Fibroblast of skin of back (primary cell): Measurements from ENCODE around the gene DSTN.

Source experiments
- DNase-seq: peaks from one replicate; pipeline ENCODE4 v3.0.0-alpha.2; 2013

The DSTN gene

DNA sequence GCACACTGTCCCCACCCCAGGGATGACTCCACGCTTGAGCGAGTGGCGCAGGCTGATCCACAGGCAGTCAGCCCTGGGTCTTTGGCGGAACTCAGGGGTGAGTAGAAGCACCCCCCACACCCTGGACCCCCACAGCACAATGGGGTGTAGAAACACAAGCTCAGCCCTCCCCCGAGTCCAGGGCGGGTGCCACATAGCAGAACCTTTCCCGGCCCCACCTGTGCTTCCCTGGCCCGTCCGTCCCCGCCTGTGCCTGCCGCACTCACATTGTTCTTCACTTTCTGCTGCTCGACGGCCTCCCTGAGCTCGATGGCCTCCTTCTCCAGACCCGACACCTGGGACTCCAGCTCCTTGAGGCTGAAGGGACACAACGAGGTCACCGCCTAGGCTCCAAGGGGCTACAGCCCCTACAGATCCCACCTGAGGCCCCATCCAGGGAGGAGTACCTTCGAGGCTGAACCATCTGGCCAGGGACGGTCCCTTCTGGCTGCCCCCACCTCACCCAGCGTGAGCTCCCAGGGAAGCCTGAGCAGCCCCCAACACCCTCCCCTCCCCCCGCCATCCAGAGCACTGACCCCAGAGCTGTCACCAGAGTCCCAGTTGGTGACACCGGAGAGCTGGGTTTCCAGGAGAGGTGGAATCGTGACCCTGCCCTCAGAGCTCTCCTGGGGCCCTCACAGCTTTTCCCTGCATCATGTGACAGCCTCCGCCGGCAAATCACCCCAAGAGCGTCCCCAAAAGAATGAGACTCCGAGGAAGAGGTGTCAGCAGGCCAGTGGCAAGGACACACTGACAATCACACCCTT is 55.6 kb downstream of the DSTN start:
- DNase-seq: no peak

- no peak for DNase-seq
Observed at GRCh38 chr20:17626217-17627007, 56.5 kb downstream of the DSTN start.

DNA sequence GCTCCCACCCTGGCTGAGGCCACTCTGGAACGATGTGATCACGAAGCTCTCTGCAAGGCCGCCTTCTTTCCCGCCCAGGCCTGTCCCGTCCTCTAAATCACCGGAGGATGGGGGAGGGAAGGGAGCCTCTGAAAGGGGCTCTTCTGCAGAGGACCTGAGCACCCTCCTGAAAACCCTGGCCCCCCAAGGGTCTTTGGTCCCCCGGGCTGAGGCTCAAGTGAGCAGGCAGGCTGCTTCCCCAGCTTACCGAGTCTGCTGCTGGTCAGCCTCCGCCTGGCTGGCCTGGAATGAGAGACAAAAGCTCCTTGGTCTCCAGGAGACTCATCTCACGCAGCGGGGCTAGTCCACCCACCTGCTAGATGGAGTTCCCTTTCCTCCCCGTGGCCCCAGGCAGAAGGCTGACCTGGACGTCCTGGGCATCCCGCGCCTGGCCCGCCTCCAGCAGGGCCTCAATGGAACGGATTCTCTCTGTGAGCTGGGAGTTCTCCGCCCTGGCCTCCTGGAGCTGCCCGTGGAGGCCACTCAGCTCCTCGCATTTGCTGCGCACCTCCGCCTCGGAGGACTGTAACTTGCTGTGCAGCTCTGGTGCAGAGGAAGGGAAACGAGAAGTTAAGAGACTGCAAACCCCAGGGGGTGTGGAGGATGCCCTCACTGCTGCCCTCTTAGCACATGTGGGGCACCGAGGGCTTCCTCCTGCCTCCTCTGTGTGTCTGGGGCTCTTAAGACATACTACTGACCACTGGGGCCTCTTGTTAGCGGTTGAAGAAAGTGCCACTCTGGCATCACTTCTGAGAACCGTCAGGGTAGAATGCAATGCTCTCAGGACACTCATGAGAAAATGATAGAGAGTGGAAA is 57.5 kb downstream of the DSTN start:
- no peak for DNase-seq

DNA sequence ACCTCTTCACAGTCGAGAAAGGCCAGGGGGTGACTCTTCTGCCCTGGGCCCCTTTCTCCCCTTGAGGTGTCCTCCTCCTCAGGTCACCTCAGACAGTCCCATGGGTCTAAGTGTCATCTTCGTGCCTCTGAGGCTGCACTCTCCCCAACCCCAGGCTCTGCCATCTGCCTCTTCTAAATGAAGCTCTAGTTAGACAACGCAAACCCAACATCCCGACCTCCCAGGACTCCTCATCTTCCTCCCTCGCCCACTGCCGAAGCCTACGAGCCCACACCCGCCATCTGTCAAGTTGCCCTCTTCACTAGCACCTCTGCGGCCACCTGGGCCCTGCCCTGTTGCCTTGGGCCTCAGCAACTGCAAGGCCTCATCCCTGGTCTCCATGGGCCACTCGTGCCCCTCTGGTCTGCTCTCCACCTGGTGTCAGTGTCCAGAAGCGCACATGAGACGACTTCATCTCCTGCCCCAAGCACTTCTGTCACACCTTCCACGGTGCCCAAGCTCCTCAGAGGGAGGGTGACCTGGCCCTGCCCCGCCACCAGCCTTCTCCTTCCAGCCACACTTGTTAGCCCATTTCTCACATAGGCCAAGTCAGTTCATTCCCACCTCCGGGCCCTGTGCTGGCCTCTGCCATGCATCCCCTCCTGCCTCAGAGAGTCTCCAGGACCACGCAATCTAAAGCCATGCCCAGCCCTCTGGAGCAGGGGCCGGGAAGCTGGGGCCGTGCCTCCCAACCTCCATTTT is 58.4 kb downstream of the DSTN start:
- no peak for DNase-seq

GRCh38 chr20:17629025-17629424 is 59.1 kb downstream of the DSTN start:
- no peak for DNase-seq

DNA sequence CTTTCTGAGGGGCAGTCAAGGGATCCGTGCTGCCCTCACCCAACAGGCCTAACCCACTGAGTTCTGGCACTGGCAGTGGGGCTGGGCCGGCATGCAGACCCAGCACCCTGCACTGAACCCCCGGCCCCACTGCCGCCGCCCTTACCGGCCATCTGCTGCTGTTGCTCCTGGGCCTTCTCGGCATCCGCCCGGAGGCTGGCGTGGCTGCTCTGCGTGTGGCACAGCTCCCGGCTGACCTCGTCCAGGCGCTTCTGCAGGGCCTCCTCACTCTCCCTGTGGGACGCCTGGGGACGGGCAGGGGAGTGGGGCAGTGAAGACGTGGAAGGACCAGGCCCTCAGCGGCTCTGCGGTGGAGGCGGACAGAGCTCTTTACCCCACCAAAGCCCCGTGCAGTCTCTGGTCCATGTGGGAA is 59.8 kb downstream of the DSTN start:
- DNase-seq: no peak

DNA sequence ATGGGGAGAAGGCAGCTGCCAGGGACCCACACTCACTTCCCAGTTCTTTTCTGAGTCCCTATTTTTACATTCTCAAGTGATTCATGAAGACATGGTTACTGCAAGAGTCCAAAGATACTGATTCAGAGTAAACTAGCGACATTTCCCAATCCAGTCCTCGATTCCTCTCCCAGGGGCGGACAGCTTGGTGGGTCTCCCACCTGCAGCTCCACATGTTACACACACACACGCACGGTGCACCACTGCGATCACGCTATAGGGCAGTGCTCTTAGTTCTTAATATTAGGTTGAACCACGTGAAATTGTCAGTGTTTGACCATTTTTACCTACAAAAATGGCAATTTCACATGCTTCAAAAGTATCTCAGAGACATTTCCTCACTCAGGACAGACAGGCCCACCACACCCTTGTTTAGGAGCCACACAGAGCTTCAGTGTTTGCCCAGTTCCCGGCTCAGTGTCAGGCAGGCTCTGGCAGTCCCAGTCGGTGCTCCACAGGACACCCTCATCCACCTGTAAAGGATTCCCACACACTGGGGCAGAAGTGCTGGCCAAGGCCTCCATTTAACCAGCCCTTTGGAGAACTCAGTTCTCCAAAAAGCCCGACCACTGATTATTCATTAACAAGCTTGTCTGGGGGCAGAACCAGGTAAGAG is 60.4 kb downstream of the DSTN start:
- no peak for DNase-seq

DNA sequence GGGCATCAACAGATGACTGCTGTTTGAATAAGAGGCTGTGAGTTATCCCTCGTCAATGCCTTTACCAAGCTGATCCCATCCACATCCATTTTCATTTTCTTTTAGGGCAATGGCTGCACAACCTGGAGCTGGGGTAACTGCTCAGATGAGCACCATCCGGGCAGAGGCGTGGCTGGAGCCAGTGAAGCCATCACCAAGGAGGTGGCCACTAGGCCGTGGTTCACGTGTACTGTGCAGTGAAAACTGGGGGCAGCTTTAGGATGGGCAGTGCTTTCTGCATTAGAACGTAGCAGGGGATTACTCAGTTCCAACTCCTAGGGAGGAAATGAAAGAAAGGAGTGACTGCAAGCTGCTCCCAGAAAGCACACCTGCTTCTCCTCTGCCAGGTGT is 60.9 kb downstream of the DSTN start:
- DNase-seq: no peak

- DNase-seq: no peak
Observed at GRCh38 chr20:17631576-17632319, 61.9 kb downstream of the DSTN start.

DNA sequence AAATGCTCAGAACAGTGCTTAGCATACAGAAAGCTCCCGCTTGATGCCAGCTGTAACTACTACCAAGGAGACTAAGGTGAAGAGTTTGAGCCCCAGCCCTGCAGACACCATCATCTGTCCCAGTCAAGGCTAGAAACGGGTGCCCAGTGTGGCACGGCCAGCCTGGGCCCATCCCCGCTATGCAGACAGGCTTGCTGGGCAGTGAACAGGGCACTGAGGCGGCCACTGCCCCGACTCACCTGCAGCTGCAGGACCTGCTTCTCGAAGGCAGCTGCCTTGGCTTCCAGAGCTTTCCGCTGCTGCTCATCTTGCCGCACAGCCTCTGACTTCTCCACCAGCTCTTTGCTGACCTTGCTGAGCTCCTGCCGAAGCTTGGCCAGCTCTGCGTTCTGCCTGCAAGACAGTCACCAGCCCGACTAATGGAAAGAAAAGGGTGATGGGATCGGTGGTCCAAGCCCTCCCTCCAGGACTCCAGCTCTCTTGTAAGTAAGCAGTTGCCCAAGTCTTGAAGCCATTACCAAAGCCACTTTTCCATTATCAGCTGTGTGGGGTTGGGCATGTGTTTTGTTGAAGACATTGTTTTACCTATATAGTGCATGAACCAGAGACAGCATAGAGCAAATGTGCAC is 63.5 kb downstream of the DSTN start:
- DNase-seq: no peak

DNA sequence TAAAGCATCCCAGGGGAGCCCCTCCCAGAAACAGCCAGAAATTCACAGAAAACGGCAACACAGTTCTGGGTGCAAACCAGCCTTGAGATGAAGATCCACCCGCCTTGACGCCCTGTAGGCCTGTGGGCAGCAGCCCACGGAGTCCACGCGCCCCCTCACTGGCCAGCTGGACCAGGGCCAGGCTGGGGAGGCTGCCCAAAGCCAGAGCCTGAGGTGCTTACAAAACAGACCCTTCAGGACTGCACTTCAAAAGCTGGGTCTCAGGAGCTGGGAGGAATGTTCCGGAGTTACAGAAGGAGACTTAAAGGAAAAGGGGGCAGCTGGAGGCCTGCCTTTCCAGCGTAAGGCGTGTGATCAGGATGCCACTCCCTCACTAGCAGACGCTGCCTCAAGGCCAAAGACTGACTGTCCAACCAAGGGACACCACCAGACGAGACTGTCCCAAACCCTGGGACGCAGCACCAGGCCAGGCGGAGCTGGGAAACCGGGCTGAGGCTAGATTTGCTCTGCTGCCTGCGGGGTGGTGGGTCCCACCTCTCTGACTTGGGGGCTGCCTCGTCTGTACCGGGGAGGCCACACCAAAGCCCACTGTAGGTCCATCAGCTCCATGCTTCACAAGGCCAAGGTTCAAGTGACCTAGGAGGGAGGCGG is 64.1 kb downstream of the DSTN start:
- DNase-seq: no peak

DNA sequence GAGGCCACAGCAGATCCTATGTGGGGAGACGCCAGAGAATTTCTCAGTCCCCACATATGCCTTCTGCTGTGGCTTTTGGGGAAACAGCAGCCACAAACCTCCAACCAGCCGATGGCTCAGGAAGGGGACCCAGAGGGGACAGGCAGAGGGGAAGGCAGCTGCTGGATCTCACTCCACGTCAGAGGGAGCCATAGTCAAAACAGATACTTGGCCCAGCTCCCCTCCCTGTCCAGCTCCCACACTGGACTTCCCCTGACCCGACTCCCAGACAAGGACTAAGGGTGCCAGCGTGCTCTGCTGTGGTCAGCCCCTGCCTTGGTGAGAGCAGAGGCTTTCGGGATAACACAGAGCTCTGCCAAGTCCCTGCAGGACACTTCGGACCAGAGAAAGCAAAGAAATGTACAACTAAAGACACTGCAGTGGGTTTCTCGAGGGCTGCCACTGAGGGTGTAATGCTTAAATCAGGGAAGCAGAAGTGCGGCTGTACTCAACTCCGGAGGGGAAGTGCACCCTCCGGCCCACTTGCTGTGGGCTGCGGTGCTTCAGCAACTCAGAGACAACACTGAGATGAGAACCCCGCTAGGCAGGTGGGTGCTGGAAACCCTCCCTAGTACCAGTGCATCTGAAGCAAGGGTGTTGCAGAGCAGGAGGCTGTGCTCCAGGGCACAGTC is 64.9 kb downstream of the DSTN start:
- no peak for DNase-seq

- DNase-seq: no peak
Observed at GRCh38 chr20:17635332-17636244, 65.7 kb downstream of the DSTN start.

DNA sequence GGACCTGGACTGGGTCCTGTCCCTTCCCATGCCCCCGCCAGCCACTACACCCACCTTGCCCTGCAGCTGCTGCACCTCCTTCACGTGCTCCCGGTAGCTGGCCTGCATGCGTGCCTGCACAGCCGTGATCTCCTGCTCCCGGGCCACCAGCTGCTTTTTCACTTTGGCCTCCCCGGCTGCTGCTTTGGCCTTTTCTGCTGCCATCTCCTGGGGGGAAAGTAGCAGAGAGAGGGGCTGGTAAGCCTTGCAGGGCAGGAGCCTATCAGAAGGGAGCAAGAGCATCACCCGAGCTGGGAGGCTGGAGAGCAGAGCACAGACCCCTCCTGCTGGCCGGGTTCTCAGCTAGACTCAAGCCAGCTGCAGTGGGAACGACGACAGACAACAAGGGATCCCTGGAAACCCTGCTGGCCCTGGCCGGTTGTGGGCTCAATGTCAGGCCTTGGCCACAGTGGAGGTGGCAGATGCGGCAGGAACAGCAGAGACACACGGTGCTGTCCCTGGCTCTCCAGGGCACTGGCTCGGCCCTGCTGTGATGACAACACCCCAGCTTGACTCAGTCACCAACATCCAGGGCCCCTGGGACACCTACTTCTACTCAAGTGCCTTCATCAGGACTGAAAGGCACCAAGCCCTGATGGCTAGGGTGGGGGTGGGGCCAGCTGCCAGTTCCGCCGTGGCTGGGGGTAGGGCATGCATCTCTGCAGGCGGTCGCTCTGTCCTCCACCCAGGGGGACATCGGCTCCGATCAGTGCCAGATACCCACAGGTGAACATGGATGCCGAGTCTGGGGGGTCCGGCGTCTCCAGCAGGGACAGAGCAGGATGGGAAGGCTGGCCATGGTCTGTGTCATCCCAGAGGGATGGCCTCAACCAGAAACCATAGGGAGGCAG is 66.9 kb downstream of the DSTN start:
- DNase-seq: no peak

GRCh38 chr20:17637413-17637780 is 67.5 kb downstream of the DSTN start:
- no peak for DNase-seq

DNA sequence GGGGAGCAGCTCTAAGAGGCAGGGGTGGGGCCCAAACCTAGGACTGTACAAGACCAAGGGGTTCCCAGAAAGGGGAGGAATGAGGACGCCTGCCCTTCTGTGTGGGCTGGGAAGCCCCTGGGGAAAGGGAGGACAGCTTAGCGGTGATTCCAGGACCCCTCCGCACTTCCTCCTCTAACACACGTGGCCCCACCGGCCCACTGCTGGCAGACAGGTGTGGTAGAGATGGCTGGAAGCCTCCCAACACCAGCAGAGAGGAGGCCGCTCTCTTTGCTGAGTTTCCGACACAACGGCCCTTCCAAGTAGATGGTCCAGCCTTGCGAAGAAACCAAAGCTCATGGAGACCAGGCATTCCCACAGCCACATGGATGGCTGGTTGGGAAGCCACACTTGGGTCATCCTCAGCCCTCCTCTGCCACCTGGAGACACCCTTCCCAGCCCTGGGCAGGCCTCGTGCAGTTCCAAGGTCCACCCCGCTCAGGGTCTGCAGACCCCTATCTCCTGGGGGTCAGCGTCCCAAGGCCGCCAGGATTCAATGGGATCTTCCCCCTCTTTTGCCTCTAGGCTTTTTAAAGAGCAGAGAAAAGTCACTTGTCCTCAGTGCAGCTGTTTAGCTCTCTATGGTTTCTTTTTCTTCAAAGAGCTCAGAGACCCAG is 68.2 kb downstream of the DSTN start:
- no peak for DNase-seq
